HEK293 (cell line): Measurements from ENCODE around the gene ZNF45.
A peak's percentile ranks its signal among the peaks of the same experiment; 100 is the strongest.

Experiments used
- ELK4 ChIP-seq: IDR thresholded peaks from 2 replicates; pipeline ENCODE4 v1.6.1; 2011; ENCODE audit warnings: mild to moderate bottlenecking, low read depth, low read length, borderline replicate concordance
- GLI2 ChIP-seq: fragments of 450-650 bp; formaldehyde crosslinking; IDR thresholded peaks from 2 replicates; pipeline ENCODE4; 2017; ENCODE audit warnings: missing biosample characterization, missing genetic modification characterization, low read depth, borderline replicate concordance
- KLF9 ChIP-seq: fragments of 450-650 bp; formaldehyde crosslinking; IDR thresholded peaks from 2 replicates; pipeline ENCODE4 v1.5.1; 2016; ENCODE audit warnings: missing biosample characterization, missing genetic modification characterization, low read depth
- OSR2 ChIP-seq: fragments of 450-650 bp; formaldehyde crosslinking; IDR thresholded peaks from 2 replicates; pipeline ENCODE4 v1.5.1; 2016; ENCODE audit warnings: missing biosample characterization, missing genetic modification characterization
- REST ChIP-seq: fragments of 450-650 bp; formaldehyde crosslinking; IDR thresholded peaks from 2 replicates; pipeline ENCODE4 v1.5.1; 2016; ENCODE audit warnings: missing biosample characterization, missing genetic modification characterization
- TRIM28 ChIP-seq: IDR thresholded peaks from 2 replicates; pipeline ENCODE4 v1.6.1; 2011; ENCODE audit warnings: low read length, control low read depth, borderline replicate concordance
- ZBTB11 ChIP-seq: fragments of 450-650 bp; formaldehyde crosslinking; conservative IDR thresholded peaks from 2 replicates; pipeline ENCODE4 v1.5.1; 2016; ENCODE audit warnings: low read depth, missing biosample characterization, missing genetic modification characterization
- ZBTB20 ChIP-seq: fragments of 450-650 bp; formaldehyde crosslinking; IDR thresholded peaks from 2 replicates; pipeline ENCODE4 v1.5.1; 2016; ENCODE audit warnings: missing biosample characterization, missing genetic modification characterization
- ZBTB7A ChIP-seq: fragments of 450-650 bp; formaldehyde crosslinking; IDR thresholded peaks from 2 replicates; pipeline ENCODE4 v1.5.1; 2016; ENCODE audit warnings: low read depth, missing biosample characterization, missing genetic modification characterization
- ZFP3 ChIP-seq: fragments of 450-650 bp; formaldehyde crosslinking; IDR thresholded peaks from 2 replicates; pipeline ENCODE4 v1.5.1; 2016; ENCODE audit warnings: low read depth, missing biosample characterization, missing genetic modification characterization
- ZNF114 ChIP-seq: fragments of 450-650 bp; formaldehyde crosslinking; IDR thresholded peaks from 2 replicates; pipeline ENCODE4 v1.5.0; 2017; ENCODE audit warnings: missing biosample characterization, missing genetic modification characterization
- ZNF146 ChIP-seq: fragments of 450-650 bp; formaldehyde crosslinking; IDR thresholded peaks from 2 replicates; pipeline ENCODE4 v1.5.1; 2016; ENCODE audit warnings: missing biosample characterization, missing genetic modification characterization
- ZNF169 ChIP-seq: fragments of 450-650 bp; formaldehyde crosslinking; IDR thresholded peaks from 2 replicates; pipeline ENCODE4 v1.5.1; 2016; ENCODE audit warnings: missing biosample characterization, missing genetic modification characterization
- ZNF184 ChIP-seq: fragments of 450-650 bp; IDR thresholded peaks from 2 replicates; pipeline ENCODE4 v1.5.1; 2018; ENCODE audit warnings: missing biosample characterization, mild to moderate bottlenecking, missing genetic modification characterization
- ZNF266 ChIP-seq: fragments of 450-650 bp; formaldehyde crosslinking; IDR thresholded peaks from 2 replicates; pipeline ENCODE4 v1.5.1; 2016; ENCODE audit warnings: missing biosample characterization, missing genetic modification characterization, low read depth
- ZNF292 ChIP-seq: fragments of 450-650 bp; formaldehyde crosslinking; IDR thresholded peaks from 2 replicates; pipeline ENCODE4 v1.5.1; 2016; ENCODE audit warnings: low read depth, missing biosample characterization, missing genetic modification characterization, borderline replicate concordance
- ZNF341 ChIP-seq: fragments of 450-650 bp; formaldehyde crosslinking; IDR thresholded peaks from 2 replicates; pipeline ENCODE4; 2016; ENCODE audit warnings: low read depth, missing biosample characterization, missing genetic modification characterization
- ZNF350 ChIP-seq: fragments of 450-650 bp; formaldehyde crosslinking; IDR thresholded peaks from 2 replicates; pipeline ENCODE4 v1.5.0; 2017; ENCODE audit warnings: missing biosample characterization, mild to moderate bottlenecking, missing genetic modification characterization
- ZNF391 ChIP-seq: fragments of 450-650 bp; formaldehyde crosslinking; IDR thresholded peaks from 2 replicates; pipeline ENCODE4 v1.5.1; 2016; ENCODE audit warnings: low read depth, missing biosample characterization, missing genetic modification characterization, borderline replicate concordance
- ZNF513 ChIP-seq: fragments of 450-650 bp; IDR thresholded peaks from 2 replicates; pipeline ENCODE4 v1.5.1; 2018; ENCODE audit warnings: missing biosample characterization, missing genetic modification characterization
- ZNF514 ChIP-seq: fragments of 450-650 bp; formaldehyde crosslinking; IDR thresholded peaks from 2 replicates; pipeline ENCODE4 v1.5.1; 2016; ENCODE audit warnings: missing biosample characterization, missing genetic modification characterization
- ZNF529 ChIP-seq: fragments of 450-650 bp; formaldehyde crosslinking; IDR thresholded peaks from 2 replicates; pipeline ENCODE4 v1.5.1; 2017; ENCODE audit warnings: missing genetic modification characterization, missing biosample characterization; ENCODE audit not compliant: insufficient replicate concordance
- ZNF585B ChIP-seq: fragments of 450-650 bp; formaldehyde crosslinking; IDR thresholded peaks from 2 replicates; pipeline ENCODE4 v1.5.1; 2016; ENCODE audit warnings: missing biosample characterization, missing genetic modification characterization
- ZNF596 ChIP-seq: fragments of 450-650 bp; IDR thresholded peaks from 2 replicates; pipeline ENCODE4 v1.5.0; 2018; ENCODE audit warnings: missing biosample characterization, mild to moderate bottlenecking, missing genetic modification characterization, moderate library complexity
- ZNF600 ChIP-seq: fragments of 450-650 bp; formaldehyde crosslinking; IDR thresholded peaks from 2 replicates; pipeline ENCODE4 v1.5.1; 2016; ENCODE audit warnings: missing biosample characterization, missing genetic modification characterization
- ZNF654 ChIP-seq: fragments of 450-650 bp; formaldehyde crosslinking; IDR thresholded peaks from 2 replicates; pipeline ENCODE4 v1.5.1; 2016; ENCODE audit warnings: low read depth, missing biosample characterization, missing genetic modification characterization
- ZNF664 ChIP-seq: fragments of 450-650 bp; formaldehyde crosslinking; IDR thresholded peaks from 2 replicates; pipeline ENCODE4 v1.5.1; 2016; ENCODE audit warnings: missing biosample characterization, missing genetic modification characterization
- ZNF701 ChIP-seq: fragments of 450-650 bp; formaldehyde crosslinking; IDR thresholded peaks from 2 replicates; pipeline ENCODE4 v1.5.1; 2016; ENCODE audit warnings: missing biosample characterization, missing genetic modification characterization
- ZNF792 ChIP-seq: fragments of 450-650 bp; formaldehyde crosslinking; IDR thresholded peaks from 2 replicates; pipeline ENCODE4 v1.5.1; 2016; ENCODE audit warnings: missing biosample characterization, missing genetic modification characterization
- ZNF843 ChIP-seq: fragments of 450-650 bp; formaldehyde crosslinking; IDR thresholded peaks from 2 replicates; pipeline ENCODE4 v1.5.1; 2016; ENCODE audit warnings: missing biosample characterization, missing genetic modification characterization
- ZSCAN23 ChIP-seq: fragments of 450-650 bp; formaldehyde crosslinking; IDR thresholded peaks from 2 replicates; pipeline ENCODE4 v1.5.1; 2016; ENCODE audit warnings: missing biosample characterization, missing genetic modification characterization

ZNF45 gene

GRCh38 chr19:43950834-43951645, 16.0 kb upstream of the ZNF45 start, which contains the start of gene ZNF221 (continued):
- peak; percentile 69 for TF ChIP-seq TRIM28
- no peak; the same call in 1 of the 2 replicates for TF ChIP-seq GLI2 (tag by site-specific recombination)
- TF ChIP-seq ZNF292 (tag by site-specific recombination) = no peak
- no peak for TF ChIP-seq ZNF596 (tag by site-specific recombination)
- TF ChIP-seq ZNF843 = peak; percentile 70
- 0 out of 2 replicates have a peak, but pooled peaks have one; percentile 2 for TF ChIP-seq ZNF266 (tag by site-specific recombination)
- peak; percentile 81 for TF ChIP-seq ZNF184 (tag by site-specific recombination)
- TF ChIP-seq ZNF664 (tag by site-specific recombination) = no peak
- TF ChIP-seq ZNF350 (tag by site-specific recombination) = no peak
- TF ChIP-seq ZBTB7A (tag by site-specific recombination) = peak; percentile 46; the same call in 1 of the 2 replicates
- TF ChIP-seq ZNF701 (tag by site-specific recombination) = peak; percentile 85; the same call in 1 of the 2 replicates
- no peak for TF ChIP-seq ZNF169
- TF ChIP-seq ZNF529 (tag by site-specific recombination) = no peak
- peak; percentile 52; the same call in 1 of the 2 replicates for TF ChIP-seq ZSCAN23 (tag by site-specific recombination)
- TF ChIP-seq ELK4 = no peak
- TF ChIP-seq ZNF792 = no peak
- TF ChIP-seq KLF9 (tag by site-specific recombination) = no peak
- no peak for TF ChIP-seq ZNF514 (tag by site-specific recombination)
- peak; percentile 98 for TF ChIP-seq ZBTB11 (tag by site-specific recombination)
- peak; percentile 64 for TF ChIP-seq ZNF341 (tag by site-specific recombination)
- 0 out of 2 replicates have a peak, but pooled peaks have one; percentile 25 for TF ChIP-seq OSR2 (tag by site-specific recombination)
- TF ChIP-seq ZNF600 (tag by site-specific recombination) = peak; percentile 78
- peak; percentile 24 for TF ChIP-seq ZNF146 (tag by site-specific recombination)
- TF ChIP-seq ZNF513 (tag by site-specific recombination) = peak; percentile 33; the same call in 1 of the 2 replicates
- peak; percentile 74 for TF ChIP-seq ZNF654 (tag by site-specific recombination)
- TF ChIP-seq ZNF391 (tag by site-specific recombination) = peak; percentile 48; the same call in 1 of the 2 replicates
- TF ChIP-seq ZNF114 (tag by site-specific recombination) = no peak
- peak; percentile 30; the same call in 1 of the 2 replicates for TF ChIP-seq REST
- no peak for TF ChIP-seq ZNF585B (tag by site-specific recombination)
- peak; percentile 95 for TF ChIP-seq ZBTB20 (tag by site-specific recombination)
- TF ChIP-seq ZFP3 = no peak
